HepG2 (cell line): ENCODE results near the gene A1CF. TPM values are rescaled to one million over a fixed set of nuclear protein-coding genes. Genes with fewer than 3 reads are reported as not detected.

Experiments used
- ATAC-seq: fragments of 200-7000 bp; cut with Tn5 transposase; 3 replicates; pipeline ENCODE4 v1.9.1; 2020; ENCODE audit warnings: mild to moderate bottlenecking, moderate library complexity
- BruUV-seq: library from RNA; stranded (reverse); fragments of 400-500 nt; replicated peaks from 2 replicates; lab custom pipeline; 2021; lab: Mats Ljungman, UMichigan
- CTCF ChIA-PET: fragments of 300-600 bp; formaldehyde crosslinking; extraction: SDS; loops from one replicate; lab custom pipeline; 2021; ENCODE audit warnings: low total read pairs, inconsistent platforms, low intra/inter-chr PET ratio; lab: Yijun Ruan, JAX
- POLR2A ChIA-PET: fragments of 350-600 bp; sonication (Branson Sonifier 250); formaldehyde crosslinking; loops from one replicate; lab custom pipeline; 2020; ENCODE audit warnings: antibody characterized with exemption, inconsistent platforms; lab: Yijun Ruan, JAX
- DNase-seq: peaks from one replicate; pipeline ENCODE4 v3.0.0-alpha.2; 2015; ENCODE audit warnings: low spot score
- FAIRE-seq: peaks from 3 replicates; lab custom pipeline; 2011; peaks lifted over from hg19 to GRCh38; lab: Jason Lieb, UNC
- H2AFZ ChIP-seq: one replicate; pipeline ENCODE4 v1.6.1; 2011; ENCODE audit warnings: low read length, inconsistent platforms
- H3K27ac ChIP-seq: fragments of 300-600 bp; 3 replicates; pipeline ENCODE4 v1.8.0; 2011; ENCODE audit warnings: mixed run types, mild to moderate bottlenecking, mixed read lengths, low read length, inconsistent platforms; ENCODE audit not compliant: insufficient read depth; ENCODE audit errors: extremely low read length
- H3K27me3 ChIP-seq, 2 experiments: fragments of 200-600 bp in 1 of 2; 2 replicates in 1 of 2; 3 replicates in 1 of 2; pipeline versions ENCODE4 v1.6.0 to v1.8.0; 2011; ENCODE audit warnings: low read length in 2 of 2, mild to moderate bottlenecking in 2 of 2, moderate library complexity in 2 of 2, inconsistent platforms in 1 of 2; ENCODE audit not compliant: insufficient read depth in 2 of 2, control insufficient read depth in 1 of 2
- H3K36me3 ChIP-seq, 2 experiments: fragments of 200-600 bp in 1 of 2; replicated peaks in 1 of 2; 2 replicates in 1 of 2; 3 replicates in 1 of 2; pipeline versions ENCODE4 v1.5.1 to v1.8.0; 2011; ENCODE audit warnings: low read length in 2 of 2, inconsistent platforms in 1 of 2; ENCODE audit not compliant: insufficient read depth in 2 of 2, control insufficient read depth in 1 of 2
- H3K4me1 ChIP-seq: 2 replicates; pipeline ENCODE4 v1.5.1; 2012; ENCODE audit warnings: low read length, inconsistent platforms; ENCODE audit not compliant: insufficient read depth
- H3K4me2 ChIP-seq: 2 replicates; pipeline ENCODE4 v1.6.0; 2011; ENCODE audit warnings: low read depth, low read length, inconsistent platforms
- H3K4me3 ChIP-seq, 3 experiments: fragments of 200-600 bp in 1 of 3; sonication (generic), shearing (Covaris generic) in 1 of 3; replicated peaks in 1 of 3; 2 replicates each; pipeline ENCODE4 v1.5.1; 2011 to 2016; ENCODE audit warnings: low read length in 3 of 3, inconsistent platforms in 2 of 3, low read depth in 2 of 3, mild to moderate bottlenecking in 2 of 3, control low read depth in 1 of 3, mixed read lengths in 1 of 3; ENCODE audit not compliant: insufficient read depth in 1 of 3
- H3K79me2 ChIP-seq: one replicate; pipeline ENCODE4 v1.6.1; 2011; ENCODE audit warnings: low read length, inconsistent platforms; ENCODE audit not compliant: insufficient read depth
- H3K9ac ChIP-seq: 2 replicates; pipeline ENCODE4 v1.6.0; 2011; ENCODE audit warnings: mild to moderate bottlenecking, low read depth, low read length, inconsistent platforms; ENCODE audit not compliant: insufficient read depth
- H3K9me3 ChIP-seq: 2 replicates; pipeline ENCODE4 v1.5.1; 2012; ENCODE audit warnings: mild to moderate bottlenecking, low read length
- H4K20me1 ChIP-seq: 2 replicates; pipeline ENCODE4 v1.6.0; 2011; ENCODE audit warnings: inconsistent platforms, mild to moderate bottlenecking, low read length, moderate library complexity; ENCODE audit not compliant: insufficient read depth
- BRF2 ChIP-seq: sonication (generic); formaldehyde crosslinking; IDR thresholded peaks from 2 replicates; pipeline ENCODE4 v1.8.1; 2022; ENCODE audit warnings: mild to moderate bottlenecking, missing genetic modification reagents
- CBX1 ChIP-seq: IDR thresholded peaks from one replicate; pipeline ENCODE4 v1.6.1; 2016; ENCODE audit warnings: antibody characterized with exemption, low read depth
- NFKBIZ ChIP-seq: IDR thresholded peaks from 2 replicates; pipeline ENCODE4 v1.6.1; 2018; ENCODE audit warnings: missing genetic modification reagents, missing compliant biosample characterization
- SNAPC2 ChIP-seq: sonication (generic); formaldehyde crosslinking; IDR thresholded peaks from 2 replicates; pipeline ENCODE4 v1.8.1; 2022; ENCODE audit warnings: mild to moderate bottlenecking, missing genetic modification reagents
- TGIF2 ChIP-seq: IDR thresholded peaks from 2 replicates; pipeline ENCODE4 v1.6.1; 2016; ENCODE audit warnings: control low read depth, missing compliant biosample characterization
- THYN1 ChIP-seq: sonication (generic); formaldehyde crosslinking; IDR thresholded peaks from 2 replicates; pipeline ENCODE4 v1.8.1; 2023; ENCODE audit warnings: low read depth, mild to moderate bottlenecking, moderate library complexity, missing genetic modification reagents, borderline replicate concordance
- TMF1 ChIP-seq: sonication (generic); formaldehyde crosslinking; IDR thresholded peaks from 2 replicates; pipeline ENCODE4 v1.8.1; 2022; ENCODE audit warnings: low read depth, missing genetic modification reagents
- ZNF543 ChIP-seq: sonication (generic); formaldehyde crosslinking; IDR thresholded peaks from 2 replicates; pipeline ENCODE4 v1.4.0; 2020; ENCODE audit warnings: mild to moderate bottlenecking, missing genetic modification reagents
- ZNF792 ChIP-seq: IDR thresholded peaks from 2 replicates; pipeline ENCODE4 v1.6.1; 2016
- WGBS: methylation state at CpG from one replicate; pipeline ENCODE4 v1.1.6; 2017; ENCODE audit warnings: low lambda C conversion rate; 5-methylcytosine and 5-hydroxymethylcytosine counted together
- in situ Hi-C: cut with HindIII; loops from 2 replicates; pipeline ENCODE4 v1.10.0; 2017; ENCODE audit warnings: low pct_unique_long_range_greater_than_20kb; ENCODE audit not compliant: extremely low pct_ligation_motif_present
- intact Hi-C: fragments of 100-400 bp; cut with micrococcal nuclease; formaldehyde crosslinking; loops from one replicate; pipeline ENCODE4 v1.10.0; 2022; ENCODE audit not compliant: unreplicated experiment
- polyA plus RNA-seq, 8 experiments: library from polyadenylated mRNA; depleted of rRNA in 3 of 8; stranded (reverse) in 7 of 8; unstranded in 1 of 8; fragments of >200 nt; fragmentation: Illumina TruSeq in 4 of 8; extraction: Trizol in 4 of 8; gene quantifications; 2 replicates each; pipeline versions ENCODE4 v1.2.1 to v1.2.3, GENCODE V29; 2011 to 2016; ENCODE audit warnings: low read depth in 4 of 8, missing spikeins in 1 of 8, mixed read lengths in 1 of 8; ENCODE audit not compliant: insufficient read depth in 1 of 8
- total RNA-seq, 5 experiments: library from RNA; depleted of rRNA; stranded (reverse); fragments of >200 nt; fragmentation: Illumina TruSeq; extraction: Trizol; gene quantifications; 2 replicates each; pipeline ENCODE4 v1.2.3, GENCODE V29; 2016; ENCODE audit warnings: low read depth in 1 of 5
- TF ChIP-seq, protein P1 (sequence below): sonication (generic); formaldehyde crosslinking; IDR thresholded peaks from 2 replicates; pipeline ENCODE4 v1.4.0; 2020; ENCODE audit warnings: low read depth, missing genetic modification reagents

The A1CF gene
- total and polyA plus RNA-seq, 2 of the 13 experiments (the other 11 are each of a cell fraction or from before 2014, with no cell fraction given): 56.1 to 58.1 TPM

- Histone ChIP-seq H3K36me3 (peaks cover 6 to 36% of the 10 kb centered on the region in 2 experiments), H3K79me2 (peaks cover 2% of the 10 kb centered on the region), H3K4me1 (peaks cover 31% of the 10 kb centered on the region), H3K27ac (no peak overlapping the region), H3K27me3 (no peaks in the 10 kb centered on the region), H4K20me1 (no peaks in the 10 kb centered on the region), H3K4me2 (no peak overlapping the region), H3K9ac (no peak overlapping the region), H3K9me3 (no peaks in the 10 kb centered on the region), H3K4me3 (no peak overlapping the region), H2AFZ (no peak overlapping the region)
- DNase-seq (no peak), ATAC-seq (no peak), FAIRE-seq (no peak)
- TF ChIP-seq SNAPC2 (CRISPR knock-in tag) (no peak), TMF1 (CRISPR knock-in tag) (no peak), THYN1 (CRISPR knock-in tag) (no peak), CBX1 (no peak), NFKBIZ (CRISPR knock-in tag) (no peak), ZNF543 (no peak), TGIF2 (CRISPR knock-in tag) (no peak), ZNF792 (no peak), BRF2 (CRISPR knock-in tag) (no peak)
- TF ChIP-seq, protein P1, sequence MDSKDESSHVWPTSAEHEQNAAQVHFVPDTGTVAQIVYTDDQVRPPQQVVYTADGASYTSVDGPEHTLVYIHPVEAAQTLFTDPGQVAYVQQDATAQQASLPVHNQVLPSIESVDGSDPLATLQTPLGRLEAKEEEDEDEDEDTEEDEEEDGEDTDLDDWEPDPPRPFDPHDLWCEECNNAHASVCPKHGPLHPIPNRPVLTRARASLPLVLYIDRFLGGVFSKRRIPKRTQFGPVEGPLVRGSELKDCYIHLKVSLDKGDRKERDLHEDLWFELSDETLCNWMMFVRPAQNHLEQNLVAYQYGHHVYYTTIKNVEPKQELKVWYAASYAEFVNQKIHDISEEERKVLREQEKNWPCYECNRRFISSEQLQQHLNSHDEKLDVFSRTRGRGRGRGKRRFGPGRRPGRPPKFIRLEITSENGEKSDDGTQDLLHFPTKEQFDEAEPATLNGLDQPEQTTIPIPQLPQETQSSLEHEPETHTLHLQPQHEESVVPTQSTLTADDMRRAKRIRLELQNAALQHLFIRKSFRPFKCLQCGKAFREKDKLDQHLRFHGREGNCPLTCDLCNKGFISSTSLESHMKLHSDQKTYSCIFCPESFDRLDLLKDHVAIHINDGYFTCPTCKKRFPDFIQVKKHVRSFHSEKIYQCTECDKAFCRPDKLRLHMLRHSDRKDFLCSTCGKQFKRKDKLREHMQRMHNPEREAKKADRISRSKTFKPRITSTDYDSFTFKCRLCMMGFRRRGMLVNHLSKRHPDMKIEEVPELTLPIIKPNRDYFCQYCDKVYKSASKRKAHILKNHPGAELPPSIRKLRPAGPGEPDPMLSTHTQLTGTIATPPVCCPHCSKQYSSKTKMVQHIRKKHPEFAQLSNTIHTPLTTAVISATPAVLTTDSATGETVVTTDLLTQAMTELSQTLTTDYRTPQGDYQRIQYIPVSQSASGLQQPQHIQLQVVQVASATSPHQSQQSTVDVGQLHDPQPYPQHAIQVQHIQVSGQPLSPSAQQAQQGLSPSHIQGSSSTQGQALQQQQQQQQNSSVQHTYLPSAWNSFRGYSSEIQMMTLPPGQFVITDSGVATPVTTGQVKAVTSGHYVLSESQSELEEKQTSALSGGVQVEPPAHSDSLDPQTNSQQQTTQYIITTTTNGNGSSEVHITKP (CRISPR knock-in tag): no peak
- no TSS peak for BruUV-seq
- WGBS: 98% methylated on average over 1 of the region's 1 CpG
- intact Hi-C loops (no loop called here), in situ Hi-C loops (no loop called here)
- ChIA-PET CTCF (no interaction called here), POLR2A (no interaction called here)
These were observed 55.4 kb downstream of the A1CF start for GRCh38 chr10:50830066-50830465.
